GM12875 (cell line): Measurements from ENCODE around the gene ENKD1.

ENCODE experiments used
- H3K4me3 ChIP-seq: one replicate; pipeline ENCODE4 v1.5.1; 2011; ENCODE audit warnings: low read depth, low read length, control low read depth
- CTCF ChIP-seq: IDR thresholded peaks from 2 replicates; pipeline ENCODE4 v1.5.1; 2011; ENCODE audit warnings: low read depth, mild to moderate bottlenecking, control low read depth, inconsistent platforms, low read length, moderate library complexity, borderline replicate concordance; ENCODE audit not compliant: insufficient read depth

The ENKD1 gene

GRCh38 chr16:67657751-67658518, 8.6 kb downstream of the ENKD1 start:
- TF ChIP-seq CTCF: no peak
- no peak overlapping the region for H3K4me3 ChIP-seq

GRCh38 chr16:67657017-67657608, 9.4 kb downstream of the ENKD1 start:
- no peak for TF ChIP-seq CTCF

GRCh38 chr16:67656344-67657016, 10.1 kb downstream of the ENKD1 start:
- no peak overlapping the region for H3K4me3 ChIP-seq
- no peak for TF ChIP-seq CTCF

More at GRCh38 chr16:67657017-67657608, 9.4 kb downstream of the ENKD1 start:
- no peak overlapping the region for H3K4me3 ChIP-seq

GRCh38 chr16:67655363-67655762, 11.2 kb downstream of the ENKD1 start:
- no peak overlapping the region for H3K4me3 ChIP-seq
- TF ChIP-seq CTCF: no peak

- H3K4me3 ChIP-seq: no peak overlapping the region
- TF ChIP-seq CTCF: no peak
These were observed 12.1 kb downstream of the ENKD1 start for GRCh38 chr16:67654403-67654911.

- no peak overlapping the region for H3K4me3 ChIP-seq
- no peak for TF ChIP-seq CTCF
These were observed 12.7 kb downstream of the ENKD1 start for GRCh38 chr16:67653789-67654402.
